Right atrium auricular region (tissue), 2 donors: ENCODE measurements around the gene CALHM3. TPM values are rescaled to one million over a fixed set of nuclear protein-coding genes. Genes with fewer than 3 reads are reported as not detected.

Experiments used
- DNase-seq: peaks from one replicate; pipeline ENCODE4 v3.0.0-alpha.2; 2019; ENCODE audit warnings: low spot score
- H3K27ac ChIP-seq, 2 donors: fragments of 200-600 bp; sonication (generic); 1 replicate in 1 of 2; 2 replicates in 1 of 2; pipeline ENCODE4 v1.5.1; 2016 to 2019
- H3K27me3 ChIP-seq, 2 donors: fragments of 200-600 bp; sonication (generic); one replicate each; pipeline versions ENCODE4 v1.5.1 to v1.6.0; 2017 to 2019
- H3K36me3 ChIP-seq: fragments of 200-600 bp; sonication (generic); one replicate; pipeline ENCODE4 v1.5.1; 2016
- H3K4me1 ChIP-seq, 2 donors: fragments of 200-600 bp; sonication (generic); one replicate each; pipeline versions ENCODE4 v1.5.1 to v1.6.0; 2017 to 2019
- H3K4me3 ChIP-seq, 2 donors: fragments of 200-600 bp; sonication (generic); 1 replicate in 1 of 2; 2 replicates in 1 of 2; pipeline ENCODE4 v1.5.1; 2017 to 2019; ENCODE audit warnings: mild to moderate bottlenecking in 1 of 2, moderate library complexity in 1 of 2
- H3K9me3 ChIP-seq, 2 donors: fragments of 200-600 bp; sonication (generic); one replicate each; pipeline ENCODE4 v1.5.1; 2019
- total RNA-seq, 2 donors: library from RNA; depleted of rRNA; stranded (reverse); fragments of >200 nt; gene quantifications; one replicate each; pipeline ENCODE4 v1.1.0, GENCODE V29; 2016
- TF ChIP-seq, protein P1 (sequence below), 2 donors: fragments of 200-600 bp; sonication (generic); IDR thresholded peaks; one replicate each; pipeline ENCODE4 v1.5.1; 2019; ENCODE audit warnings: antibody characterized with exemption in 2 of 2

The CALHM3 gene
- total RNA-seq, 2 donors from 2014 or later = not detected

DNA sequence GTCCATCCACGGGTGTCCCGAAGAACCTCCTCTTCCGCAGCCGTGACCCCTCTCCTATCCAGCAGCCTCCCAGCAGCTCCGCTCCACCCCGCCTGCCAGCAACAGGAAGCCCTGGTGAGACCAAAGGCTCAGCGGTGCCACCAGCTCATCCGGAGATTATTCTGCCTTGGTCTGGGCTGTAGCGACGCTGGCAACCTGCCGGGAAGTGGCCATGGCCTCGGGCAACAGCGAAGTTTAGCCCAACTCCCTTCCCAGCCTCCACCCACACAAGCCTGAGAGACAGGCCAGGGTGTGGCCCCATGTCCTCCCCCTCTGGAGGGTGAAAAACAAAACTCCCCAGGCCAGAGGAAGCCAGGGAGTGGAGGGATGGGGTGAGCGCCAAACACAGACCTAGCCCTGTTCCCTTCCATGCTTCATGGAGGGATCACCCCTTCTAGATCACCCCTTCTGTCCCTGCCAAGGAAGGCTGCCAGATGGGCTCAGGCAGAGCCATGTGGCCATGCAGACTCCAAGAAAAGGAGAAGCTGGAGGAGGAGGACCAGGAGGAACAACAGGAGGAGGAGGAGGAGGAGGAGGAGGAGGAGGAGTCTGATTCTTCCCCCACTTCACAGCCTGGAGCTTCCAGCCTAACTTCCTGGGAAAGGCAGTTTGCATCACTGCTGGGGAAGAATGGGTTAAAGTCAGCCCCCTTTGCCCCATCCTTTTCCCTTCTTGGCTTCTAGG lies 27.8 kb downstream of the CALHM3 start:
- Histone ChIP-seq H3K27me3 (no peaks in the 10 kb centered on the region), H3K4me1 (peaks cover 0 to 52% of the 10 kb centered on the region in 2 donors), H3K27ac (peak overlapping the region; percentile 88 to 93), H3K36me3 (peaks cover 27% of the 10 kb centered on the region), H3K4me3 (peak overlapping the region; percentile 74 to 75), H3K9me3 (no peaks in the 10 kb centered on the region)
- peak; percentile 82 for DNase-seq
- TF ChIP-seq, protein P1, sequence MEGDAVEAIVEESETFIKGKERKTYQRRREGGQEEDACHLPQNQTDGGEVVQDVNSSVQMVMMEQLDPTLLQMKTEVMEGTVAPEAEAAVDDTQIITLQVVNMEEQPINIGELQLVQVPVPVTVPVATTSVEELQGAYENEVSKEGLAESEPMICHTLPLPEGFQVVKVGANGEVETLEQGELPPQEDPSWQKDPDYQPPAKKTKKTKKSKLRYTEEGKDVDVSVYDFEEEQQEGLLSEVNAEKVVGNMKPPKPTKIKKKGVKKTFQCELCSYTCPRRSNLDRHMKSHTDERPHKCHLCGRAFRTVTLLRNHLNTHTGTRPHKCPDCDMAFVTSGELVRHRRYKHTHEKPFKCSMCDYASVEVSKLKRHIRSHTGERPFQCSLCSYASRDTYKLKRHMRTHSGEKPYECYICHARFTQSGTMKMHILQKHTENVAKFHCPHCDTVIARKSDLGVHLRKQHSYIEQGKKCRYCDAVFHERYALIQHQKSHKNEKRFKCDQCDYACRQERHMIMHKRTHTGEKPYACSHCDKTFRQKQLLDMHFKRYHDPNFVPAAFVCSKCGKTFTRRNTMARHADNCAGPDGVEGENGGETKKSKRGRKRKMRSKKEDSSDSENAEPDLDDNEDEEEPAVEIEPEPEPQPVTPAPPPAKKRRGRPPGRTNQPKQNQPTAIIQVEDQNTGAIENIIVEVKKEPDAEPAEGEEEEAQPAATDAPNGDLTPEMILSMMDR (IDR thresholded peaks at IDR 0.05) = no peak

DNA sequence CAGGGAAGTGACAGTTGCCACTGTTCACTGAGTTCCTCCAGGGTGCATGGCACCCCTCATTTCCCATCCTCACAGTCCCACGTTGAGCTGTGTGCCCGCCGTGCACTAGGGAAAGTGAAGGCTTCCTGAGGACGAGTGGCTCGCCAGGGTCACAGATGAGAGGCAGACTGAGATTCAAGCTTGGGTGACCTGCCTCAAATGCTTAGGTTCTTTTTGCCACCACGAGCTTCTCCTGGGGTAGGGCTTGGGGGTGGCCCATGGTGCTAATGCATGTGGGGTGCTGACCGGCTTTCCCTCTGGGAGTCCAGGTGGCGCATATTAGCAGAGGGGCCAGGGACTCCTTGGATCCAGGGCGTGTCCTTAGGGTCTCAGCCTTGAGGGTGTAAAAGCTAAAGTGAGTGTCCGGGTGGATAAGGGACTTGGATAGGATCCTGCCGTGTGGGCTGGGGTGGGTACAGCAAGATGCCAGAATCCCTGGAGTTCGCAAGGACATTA lies 28.8 kb downstream of the CALHM3 start:
- H3K9me3 ChIP-seq = no peaks in the 10 kb centered on the region
- no peak for DNase-seq
- peak overlapping the region; percentile 74 to 75 for H3K4me3 ChIP-seq
- TF ChIP-seq, protein P1 (IDR thresholded peaks at IDR 0.05) = no peak
- H3K27ac ChIP-seq = peak overlapping the region; percentile 88 to 93
- peaks cover 34% of the 10 kb centered on the region for H3K36me3 ChIP-seq
- H3K4me1 ChIP-seq = peaks cover 0 to 62% of the 10 kb centered on the region in 2 donors
- no peaks in the 10 kb centered on the region for H3K27me3 ChIP-seq

GRCh38 chr10:103449208-103450144 lies 29.6 kb downstream of the CALHM3 start:
- peak overlapping the region; percentile 74 to 75 for H3K4me3 ChIP-seq
- no peak for DNase-seq
- peak overlapping the region; percentile 88 to 93 for H3K27ac ChIP-seq
- H3K9me3 ChIP-seq = no peaks in the 10 kb centered on the region
- peaks cover 0 to 70% of the 10 kb centered on the region in 2 donors for H3K4me1 ChIP-seq
- TF ChIP-seq, protein P1 (IDR thresholded peaks at IDR 0.05) = no peak
- no peaks in the 10 kb centered on the region for H3K27me3 ChIP-seq
- peaks cover 42% of the 10 kb centered on the region for H3K36me3 ChIP-seq

DNA sequence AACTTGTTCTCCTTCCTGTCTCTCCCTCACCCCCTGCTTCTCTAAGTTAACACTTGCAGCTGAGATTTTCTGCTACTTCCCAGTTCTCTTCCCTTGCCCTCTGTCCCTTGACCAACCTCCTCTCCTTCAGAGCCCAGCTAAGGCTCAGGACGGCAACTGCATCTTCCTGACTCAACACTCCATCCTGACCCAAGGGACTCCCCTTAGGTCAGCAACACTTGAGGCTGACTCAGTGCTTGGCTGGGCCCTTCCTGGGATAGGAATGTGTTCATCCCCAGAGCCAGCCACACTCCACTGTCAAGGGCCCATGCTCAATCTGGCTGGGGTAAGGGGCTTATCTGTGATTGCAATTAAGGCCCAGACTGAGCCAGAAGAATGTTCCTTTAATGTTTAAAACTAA lies 30.3 kb downstream of the CALHM3 start:
- H3K9me3 ChIP-seq = no peaks in the 10 kb centered on the region
- H3K27me3 ChIP-seq = no peaks in the 10 kb centered on the region
- peak overlapping the region; percentile 88 to 93 for H3K27ac ChIP-seq
- peaks cover 0 to 77% of the 10 kb centered on the region in 2 donors for H3K4me1 ChIP-seq
- TF ChIP-seq, protein P1 (IDR thresholded peaks at IDR 0.05) = no peak
- peaks cover 49% of the 10 kb centered on the region for H3K36me3 ChIP-seq
- H3K4me3 ChIP-seq = peak overlapping the region in 1 of 2 donors; percentile 74
- peak; percentile 87 for DNase-seq

- Histone ChIP-seq H3K4me1 (peaks cover 0 to 78% of the 10 kb centered on the region in 2 donors), H3K27me3 (no peaks in the 10 kb centered on the region), H3K36me3 (peaks cover 63% of the 10 kb centered on the region), H3K27ac (peak overlapping the region; percentile 88 to 93), H3K9me3 (no peaks in the 10 kb centered on the region), H3K4me3 (no peak overlapping the region)
- TF ChIP-seq, protein P1 (IDR thresholded peaks at IDR 0.05) = no peak
- DNase-seq = no peak
Measured at GRCh38 chr10:103447187-103447586, 31.9 kb downstream of the CALHM3 start.
